ENCODE data around the gene SFMBT1. TPM values are rescaled to one million over a fixed set of nuclear protein-coding genes. Genes with fewer than 3 reads are reported as not detected.

SFMBT1 gene
- total RNA-seq, 1 experiment from 2014 or later = 14.8 TPM

GRCh38 chr3:53067567-53067966 lies 21.7 kb upstream of the SFMBT1 start:
- intact Hi-C loops (cut with micrococcal nuclease) = no loop called here
- no peak overlapping the region for H3K4me3 ChIP-seq (replicated peaks in 1 of 2; ENCODE audit: low read depth in 1 of 2, low read length in 2 of 2)
- CTCF ChIA-PET = no interaction called here
- no peaks in the 10 kb centered on the region for H3K36me3 ChIP-seq (ENCODE audit: control insufficient read depth in 1 of 2, insufficient read depth in 2 of 2, low read length in 2 of 2)
- no TSS peak for BruUV-seq (replicated peaks)
- RAD21 ChIA-PET (ENCODE audit: low non-redundant PET in 1 of 2, low total read pairs in 2 of 2, uncharacterized antibody in 2 of 2, unreplicated experiment in 2 of 2) = no interaction called here
- no peak overlapping the region for H3K27ac ChIP-seq (ENCODE audit: low read depth, low read length)
- H3K4me1 ChIP-seq (ENCODE audit: control insufficient read depth in 1 of 2, insufficient read depth in 2 of 2, low read length in 2 of 2) = peaks cover 0 to 5% of the 10 kb centered on the region in 2 experiments; a peak in 1 of 4 replicates
- POLR2A ChIA-PET = no interaction called here
- H2AFZ ChIP-seq (ENCODE audit: low read depth, low read length, poor library complexity, severe bottlenecking) = no peak overlapping the region
- no peak overlapping the region for H3K4me2 ChIP-seq (ENCODE audit: low read length)
- DNase-seq (ENCODE audit: low read depth, low spot score) (no peak), ATAC-seq (no peak)
- H3K9me2 ChIP-seq (ENCODE audit: insufficient read depth) = no peaks in the 10 kb centered on the region
- H3K27me3 ChIP-seq (ENCODE audit: insufficient read depth, low read length) = no peaks in the 10 kb centered on the region
- TF ChIP-seq SRF (IDR thresholded peaks at IDR 0.05; ENCODE audit: low read depth) (no peak), YY1 (IDR thresholded peaks at IDR 0.05; ENCODE audit: extremely low read depth, insufficient replicate concordance, low read depth, low read length) (no peak), SIN3A (IDR thresholded peaks at IDR 0.05; ENCODE audit: low read depth) (no peak), SP1 (IDR thresholded peaks at IDR 0.05; ENCODE audit: low read depth) (no peak), FOSL1 (IDR thresholded peaks at IDR 0.05; ENCODE audit: low read depth) (no peak)
- no peaks in the 10 kb centered on the region for H4K20me1 ChIP-seq (ENCODE audit: insufficient read depth)
- no peaks in the 10 kb centered on the region for H3K9me3 ChIP-seq (ENCODE audit: control insufficient read depth in 1 of 2, insufficient read depth in 1 of 2, low read depth in 1 of 2, low read length in 2 of 2)
- H3K9ac ChIP-seq (ENCODE audit: low read length) = no peak overlapping the region
- H3K79me2 ChIP-seq (ENCODE audit: insufficient read depth, low read length) = no peaks in the 10 kb centered on the region

- Histone ChIP-seq H3K36me3 (ENCODE audit: control insufficient read depth in 1 of 2, insufficient read depth in 2 of 2, low read length in 2 of 2) (no peaks in the 10 kb centered on the region), H3K27me3 (ENCODE audit: insufficient read depth, low read length) (no peaks in the 10 kb centered on the region), H3K4me2 (ENCODE audit: low read length) (no peak overlapping the region), H3K9me3 (ENCODE audit: control insufficient read depth in 1 of 2, insufficient read depth in 1 of 2, low read depth in 1 of 2, low read length in 2 of 2) (no peaks in the 10 kb centered on the region), H3K9ac (ENCODE audit: low read length) (no peak overlapping the region), H2AFZ (ENCODE audit: low read depth, low read length, poor library complexity, severe bottlenecking) (no peak overlapping the region), H4K20me1 (ENCODE audit: insufficient read depth) (no peaks in the 10 kb centered on the region), H3K9me2 (ENCODE audit: insufficient read depth) (no peaks in the 10 kb centered on the region), H3K4me1 (ENCODE audit: control insufficient read depth in 1 of 2, insufficient read depth in 2 of 2, low read length in 2 of 2) (no peaks in the 10 kb centered on the region), H3K79me2 (ENCODE audit: insufficient read depth, low read length) (no peaks in the 10 kb centered on the region), H3K4me3 (replicated peaks in 1 of 2; ENCODE audit: low read depth in 1 of 2, low read length in 2 of 2) (no peak overlapping the region), H3K27ac (ENCODE audit: low read depth, low read length) (no peak overlapping the region)
- ATAC-seq = no peak
- CTCF ChIA-PET = no interaction called here
- TF ChIP-seq TCF7L2 (IDR thresholded peaks at IDR 0.05; ENCODE audit: borderline replicate concordance, extremely low read depth, insufficient read depth, insufficient read length) = no peak
- TF ChIP-seq EZH2 (IDR thresholded peaks at IDR 0.05) = no peak
- no peak for TF ChIP-seq POLR2A (IDR thresholded peaks at IDR 0.05; ENCODE audit: borderline replicate concordance, extremely low read depth, insufficient read depth, insufficient read length)
- TF ChIP-seq CTCF (IDR thresholded peaks at IDR 0.05 in 2 of 3, conservative IDR thresholded peaks at IDR 0.05 in 1 of 3; ENCODE audit: borderline replicate concordance in 1 of 3, insufficient read depth in 1 of 3, low read depth in 2 of 3, low read length in 2 of 3) = no peak
- TF ChIP-seq EZH2phosphoT487 (IDR thresholded peaks at IDR 0.05; ENCODE audit: borderline replicate concordance) = no peak
- no peak for TF ChIP-seq ZNF274 (IDR thresholded peaks at IDR 0.05; ENCODE audit: low read depth, low read length)
- no peak for TF ChIP-seq CEBPB (IDR thresholded peaks at IDR 0.05; ENCODE audit: low read depth)
- TF ChIP-seq ZBTB33 (IDR thresholded peaks at IDR 0.05; ENCODE audit: extremely low read depth, insufficient replicate concordance, low read length) = no peak
- TF ChIP-seq YY1 (IDR thresholded peaks at IDR 0.05; ENCODE audit: extremely low read depth, insufficient replicate concordance, low read depth, low read length) = no peak
- TF ChIP-seq FOSL1 (IDR thresholded peaks at IDR 0.05; ENCODE audit: low read depth) = no peak
- TF ChIP-seq ELF1 (IDR thresholded peaks at IDR 0.05; ENCODE audit: borderline replicate concordance, low read depth) = no peak
- no peak for TF ChIP-seq SIN3A (IDR thresholded peaks at IDR 0.05; ENCODE audit: low read depth)
- TF ChIP-seq EGR1 (IDR thresholded peaks at IDR 0.05; ENCODE audit: low read depth) = no peak
- RAD21 ChIA-PET (ENCODE audit: low non-redundant PET in 1 of 2, low total read pairs in 2 of 2, uncharacterized antibody in 2 of 2, unreplicated experiment in 2 of 2) = no interaction called here
- POLR2A ChIA-PET = no interaction called here
- no TSS peak for BruUV-seq (replicated peaks)
- no peak for DNase-seq (ENCODE audit: low read depth, low spot score)
- intact Hi-C loops (cut with micrococcal nuclease) = no loop called here
Observed at GRCh38 chr3:53065841-53066480, 20.1 kb upstream of the SFMBT1 start.
